Left renal cortex interstitium (tissue), 4 donors: ENCODE results near the gene FXYD2. TPM values are rescaled to one million over a fixed set of nuclear protein-coding genes. Genes with fewer than 3 reads are reported as not detected.
"Not testable (repeated sequence)": the region's sequence is repeated elsewhere in the genome, so short reads cannot be mapped to it uniquely, and the experiment has no call there.

Experiments used
- DNase-seq, 4 donors: peaks; one replicate each; pipeline ENCODE4 v3.0.0-alpha.2; 2013; ENCODE audit warnings: low read depth in 4 of 4, low spot score in 2 of 4, missing footprints in 1 of 4
- polyA plus RNA-seq, 4 donors: library from polyadenylated mRNA; unstranded; fragments of 120-200 nt; gene quantifications; one replicate each; pipeline ENCODE4 v1.2.1, GENCODE V29; 2013; ENCODE audit not compliant: insufficient read length in 4 of 4

Gene FXYD2
- polyA plus RNA-seq, result 100 to 1,000 TPM; 486 to 549 (median 495) TPM

GRCh38 chr11:117824571-117825537 is at the start of gene FXYD2:
FXYD2 (minus strand) TSS chr11:117824744; CDS start chr11:117824678, 66 bp downstream.
- no peak for DNase-seq

DNA sequence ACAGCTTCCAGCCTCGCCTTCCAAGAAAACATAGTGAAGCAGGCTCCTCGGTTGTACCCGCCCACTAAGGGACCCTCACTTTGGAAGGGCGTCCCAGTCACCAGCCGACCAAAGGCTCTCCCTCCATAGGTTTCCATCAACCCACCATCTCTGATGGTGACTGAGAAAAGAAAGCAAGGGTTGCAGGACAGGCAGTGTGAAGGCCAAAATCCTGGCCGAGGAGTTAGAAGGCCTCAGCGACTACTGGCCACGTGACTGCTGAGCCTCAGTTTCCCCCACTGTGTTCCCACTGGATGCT is 49.2 kb upstream of the FXYD2 start:
- DNase-seq, result no peak

DNA sequence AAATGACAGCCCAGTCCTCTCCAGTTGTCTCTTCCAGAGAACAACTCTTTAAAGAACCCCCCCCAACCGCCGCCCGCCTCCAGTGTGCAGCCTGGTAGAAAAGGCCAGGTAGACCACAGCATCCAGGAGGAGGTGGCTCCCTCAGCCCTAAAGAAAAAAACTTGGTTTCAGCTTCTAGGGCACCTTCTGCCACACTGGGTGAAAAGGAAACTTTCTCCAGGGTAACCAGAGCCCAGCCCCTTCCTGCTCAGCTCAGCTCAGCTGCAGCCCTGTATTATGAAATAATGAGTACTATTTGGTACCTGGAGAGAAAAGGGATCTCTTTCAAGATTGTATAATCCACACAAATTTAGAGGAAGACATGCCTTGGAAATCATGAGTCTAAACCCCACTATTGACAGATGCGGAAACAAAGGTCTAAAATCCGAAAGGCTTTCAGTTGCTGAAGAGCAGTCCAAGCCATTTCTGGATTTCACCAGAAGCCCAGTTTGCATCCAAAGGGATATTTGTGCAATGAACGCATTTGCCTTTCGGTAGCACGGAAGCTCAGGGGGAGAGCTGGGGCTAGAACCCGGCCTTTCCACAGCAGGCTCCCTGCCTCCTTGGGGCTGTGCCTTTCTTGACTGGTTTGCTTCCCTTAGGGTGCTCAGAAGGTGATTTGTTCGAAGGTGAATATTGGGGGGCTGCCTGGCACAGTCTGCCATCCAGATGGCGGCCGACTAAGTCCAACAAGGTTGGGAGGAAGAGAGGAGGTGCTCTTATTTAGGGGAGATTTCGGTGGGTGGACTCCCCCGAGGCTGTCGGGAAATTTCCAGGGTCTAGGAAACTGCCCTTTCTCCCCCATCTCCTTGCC is 48.7 kb upstream of the FXYD2 start:
- DNase-seq, result no peak

DNA sequence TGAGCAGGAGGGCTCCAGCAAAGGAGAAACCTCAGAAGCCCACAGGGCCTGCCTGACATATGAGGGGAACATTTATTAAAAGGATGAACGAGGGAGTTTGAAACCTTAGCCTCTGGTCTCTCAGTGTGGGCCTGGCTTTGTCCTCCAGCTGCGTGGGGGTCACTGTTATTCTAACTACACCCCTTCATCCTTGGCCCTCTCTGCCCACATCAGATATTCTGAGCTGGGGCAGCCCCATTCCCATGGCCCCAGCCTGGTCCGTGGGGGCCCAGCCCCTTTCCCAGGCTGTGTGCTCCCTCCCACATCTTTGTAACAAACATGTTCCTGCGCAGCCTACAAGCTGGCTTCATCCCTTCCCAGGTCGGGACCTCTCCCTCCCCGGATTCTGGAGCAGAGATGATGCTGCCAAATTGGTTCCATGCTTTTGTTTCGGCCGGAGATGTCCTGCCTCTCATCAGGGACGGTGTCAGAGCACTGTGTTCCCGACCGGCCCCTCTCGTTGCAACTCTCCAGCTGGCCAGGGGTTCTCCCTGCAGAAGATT is 47.9 kb upstream of the FXYD2 start:
- DNase-seq, result no peak

- no peak for DNase-seq
Observed at GRCh38 chr11:117871784-117872183, 47.2 kb upstream of the FXYD2 start.

GRCh38 chr11:117871160-117871559 is 46.6 kb upstream of the FXYD2 start:
- DNase-seq, result no peak

DNA sequence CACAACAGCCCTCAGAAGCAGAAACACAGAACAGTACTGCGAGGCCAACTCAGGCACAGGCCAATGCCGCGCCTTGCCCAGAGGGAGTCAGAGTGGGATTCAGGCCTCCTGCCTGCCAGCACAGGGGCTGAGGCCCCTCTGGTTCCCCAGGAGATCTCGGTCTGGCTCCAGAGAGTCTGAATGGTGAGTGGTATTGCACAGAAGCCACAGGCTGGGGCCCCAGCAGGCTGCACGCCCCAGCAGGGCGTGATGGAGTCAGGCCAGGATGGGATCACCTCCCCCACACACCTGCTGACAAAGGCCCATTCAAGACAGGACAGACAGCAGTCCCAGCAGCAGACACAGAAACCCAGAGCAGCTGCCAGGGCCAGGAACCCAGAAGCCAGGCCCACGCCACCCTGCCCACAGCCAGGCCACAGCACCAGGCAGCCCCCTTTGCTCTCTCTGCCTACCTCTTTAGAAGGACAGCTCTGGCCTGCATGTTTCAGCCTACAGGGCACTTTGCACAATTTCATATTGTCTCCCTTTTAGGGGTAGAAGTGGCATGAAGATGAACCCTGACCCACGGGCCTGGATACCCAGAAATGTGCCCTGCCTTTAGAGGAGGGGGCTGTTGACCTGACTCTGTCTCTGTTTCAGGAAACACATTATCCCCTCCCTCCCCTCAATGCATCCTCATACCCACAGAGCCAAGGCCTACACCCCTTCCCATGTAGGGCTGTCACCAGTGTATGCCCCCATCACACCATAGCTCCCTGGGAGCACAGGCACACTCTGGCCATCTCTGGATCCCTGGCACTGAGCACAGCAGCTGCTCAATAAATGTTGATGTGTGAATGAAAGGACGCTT is 45.8 kb upstream of the FXYD2 start:
- no peak for DNase-seq

DNA sequence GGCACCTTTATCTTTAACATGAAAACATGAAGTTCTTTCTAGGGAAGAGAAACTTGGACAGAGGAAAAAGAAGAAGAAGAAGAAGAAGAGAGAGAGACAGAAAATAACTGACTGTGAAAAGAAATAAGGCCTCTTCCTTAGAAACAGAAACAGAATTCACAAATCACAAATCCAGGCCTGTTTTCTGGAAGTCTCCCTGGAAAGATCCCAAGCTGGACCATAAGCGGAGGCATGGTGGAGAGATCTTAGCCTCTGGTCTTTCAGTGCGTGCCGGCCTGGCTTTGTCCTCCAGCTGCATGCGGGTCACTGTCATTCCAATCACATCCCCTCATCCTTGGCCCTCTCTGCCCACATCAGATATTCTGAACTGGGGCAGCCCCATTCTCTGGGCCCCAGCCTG is 45.1 kb upstream of the FXYD2 start:
- no peak for DNase-seq

- no peak for DNase-seq
Observed at GRCh38 chr11:117868815-117869561, 44.4 kb upstream of the FXYD2 start.

DNA sequence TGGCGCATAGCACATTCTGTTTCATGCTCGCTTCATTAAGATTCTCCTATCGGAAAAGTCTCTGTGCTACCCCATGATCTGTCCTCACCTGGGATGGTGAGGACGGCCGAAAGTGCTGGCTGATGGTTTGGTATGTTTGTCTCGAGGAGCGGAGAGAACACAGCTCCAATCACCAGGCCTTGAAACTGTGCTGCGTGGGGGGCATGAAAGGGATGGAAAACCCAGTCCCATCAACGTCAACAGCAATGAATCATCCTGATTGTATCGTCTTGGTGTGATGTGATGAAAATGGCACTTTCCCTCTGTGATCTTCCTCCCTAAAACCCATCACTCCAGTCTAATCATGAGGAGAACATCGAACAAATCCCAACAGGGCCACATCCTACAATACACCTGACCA is 43.5 kb upstream of the FXYD2 start:
- no peak for DNase-seq

DNA sequence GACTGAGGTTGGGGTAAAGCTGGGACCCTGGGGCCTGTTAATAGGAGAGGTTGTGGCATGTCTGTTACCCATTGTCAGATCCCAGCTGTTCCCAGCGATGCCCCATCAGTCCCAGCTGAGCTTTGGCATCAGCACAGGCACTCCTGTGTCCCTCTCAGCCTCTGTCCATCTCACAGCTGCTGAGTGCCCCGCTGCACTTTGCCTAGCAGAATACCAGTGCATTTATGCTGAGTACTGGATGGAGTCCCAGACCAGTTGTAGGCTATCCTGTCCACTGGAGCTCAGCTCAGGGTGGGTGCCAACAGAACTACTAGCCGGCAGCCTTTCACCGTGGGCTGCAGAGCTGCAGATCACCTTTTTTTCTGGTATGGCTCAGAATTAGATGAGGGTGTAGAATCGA is 42.0 kb upstream of the FXYD2 start:
- no peak for DNase-seq

DNA sequence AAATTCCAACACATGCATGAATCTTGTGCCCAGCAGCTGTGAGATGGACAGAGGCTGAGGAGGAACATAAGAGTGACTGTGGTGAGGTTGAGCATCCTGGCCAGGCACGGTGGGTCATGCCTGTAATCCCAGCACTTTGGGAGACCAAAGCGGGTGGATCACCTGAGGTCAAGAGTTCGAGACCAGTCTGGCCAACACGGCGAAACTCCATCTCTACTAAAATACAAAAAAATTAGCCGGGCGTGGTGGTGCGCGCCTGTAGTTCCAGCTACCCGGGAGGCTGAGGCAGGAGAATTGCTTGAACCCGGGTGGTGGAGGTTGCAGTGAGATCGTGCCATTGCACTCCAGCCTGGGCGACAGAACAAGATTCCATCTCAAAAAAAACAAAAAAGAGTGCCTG is 41.0 kb upstream of the FXYD2 start:
- not testable (repeated sequence) for DNase-seq

DNA sequence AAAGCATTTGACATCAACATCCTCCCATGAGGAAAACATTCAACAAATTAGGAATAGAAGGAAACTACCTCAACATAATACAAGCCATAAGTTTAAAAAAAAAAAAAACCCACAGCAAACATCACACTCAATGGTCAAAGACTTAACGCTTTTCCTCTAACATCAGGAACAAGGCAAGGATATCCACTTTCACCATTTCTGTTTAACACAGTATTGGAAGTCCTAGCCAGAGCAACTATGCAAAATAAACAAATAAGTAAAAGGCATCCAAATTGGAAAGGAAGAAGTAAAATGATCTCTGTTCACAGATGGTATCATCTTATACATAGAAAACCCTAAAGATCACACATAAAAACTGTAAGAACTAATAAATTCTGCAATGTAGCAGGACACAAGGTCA is 38.8 kb upstream of the FXYD2 start:
- no peak for DNase-seq

DNA sequence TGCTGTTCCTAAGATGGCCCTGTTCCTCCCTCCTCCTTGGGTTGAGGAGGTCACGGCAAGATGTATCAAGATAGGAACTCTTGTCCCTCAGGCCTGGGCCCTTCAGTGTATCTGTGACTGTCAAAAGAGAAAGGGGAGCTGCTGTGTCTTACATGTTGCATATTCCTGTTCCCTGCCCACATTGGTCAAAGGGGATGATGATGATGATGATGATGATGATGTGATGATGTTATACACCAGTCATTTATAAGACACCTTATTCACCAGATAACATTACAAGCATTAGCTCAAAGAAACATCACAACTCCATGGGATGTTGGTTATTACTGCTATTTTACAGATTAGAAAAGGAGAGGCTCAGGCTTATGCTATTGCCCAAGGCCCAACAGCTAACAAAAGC is 38.2 kb upstream of the FXYD2 start:
- DNase-seq, result no peak

DNA sequence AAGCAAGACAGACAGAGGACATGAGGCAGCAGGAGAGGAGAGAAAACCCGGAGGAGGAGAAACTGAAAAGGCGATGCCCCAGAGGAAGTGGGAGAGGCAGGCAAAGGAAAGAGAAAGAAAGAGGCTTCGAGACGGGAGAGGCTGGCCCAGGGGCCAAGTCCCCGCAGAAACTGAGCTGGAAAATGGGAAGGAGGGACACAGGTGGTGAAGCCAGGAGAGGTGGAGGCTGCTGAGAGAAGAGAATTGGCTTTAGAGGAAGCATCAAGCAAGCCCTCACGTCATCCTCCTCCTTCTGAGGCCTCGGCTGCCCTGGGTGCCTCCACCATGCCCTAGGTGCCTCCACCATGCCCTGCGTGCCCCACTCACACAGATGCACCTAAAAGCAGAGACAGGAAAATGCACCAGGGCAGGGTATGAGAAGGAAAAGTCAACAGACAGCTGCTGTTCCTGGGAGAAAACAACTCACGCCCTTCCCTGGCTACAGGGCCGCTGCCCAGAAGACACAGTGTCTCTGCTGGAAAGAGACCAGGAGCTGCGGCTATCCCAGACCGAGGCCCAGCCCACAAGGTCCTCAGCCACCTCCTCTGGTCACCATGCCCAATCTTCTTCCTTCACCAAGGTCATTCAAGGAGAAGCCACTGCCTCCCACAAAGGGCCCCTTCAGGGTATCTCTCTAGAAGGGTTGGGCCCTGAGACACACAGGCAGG is 37.6 kb upstream of the FXYD2 start:
- DNase-seq, result no peak

DNA sequence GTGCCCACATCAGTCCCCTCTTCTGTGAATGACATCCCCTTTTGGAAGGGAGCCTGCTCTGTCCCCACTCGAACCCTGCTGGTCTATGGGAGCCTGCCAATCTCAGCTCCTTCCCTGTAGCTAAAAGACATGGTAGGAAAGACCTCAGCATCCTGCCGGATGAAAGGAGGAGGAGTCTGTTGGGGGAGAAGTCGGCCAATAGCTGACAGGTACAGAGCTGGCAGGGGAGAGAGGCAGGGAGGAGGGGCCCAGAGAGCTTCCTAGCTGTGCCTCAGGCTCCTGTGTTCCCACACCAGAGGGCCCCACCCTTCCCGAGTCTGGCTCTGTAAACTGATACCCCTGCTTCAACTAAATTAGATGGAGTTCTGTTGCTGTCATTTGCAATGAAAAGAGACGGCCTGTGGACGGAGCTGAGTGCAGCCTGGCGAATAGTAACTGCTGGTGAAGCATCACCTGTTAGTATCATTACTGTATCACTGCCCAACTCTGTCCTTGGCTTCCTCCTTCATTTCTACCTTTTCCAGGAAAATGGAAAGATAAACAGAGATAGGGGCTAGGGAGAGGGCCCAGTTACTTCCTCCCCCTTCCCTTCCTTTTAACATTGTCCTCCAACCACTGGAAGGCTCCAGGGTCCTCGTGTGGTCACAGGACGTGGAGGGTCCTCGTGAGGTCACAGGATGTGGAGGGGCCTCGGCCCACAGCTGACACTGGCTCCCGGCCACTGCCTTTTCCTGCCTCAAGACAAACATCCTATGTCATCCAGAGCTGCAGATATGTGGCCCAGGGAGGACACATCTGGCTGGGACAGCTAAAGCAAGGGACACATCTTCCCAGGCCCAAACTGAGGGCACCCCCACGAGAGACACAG is 36.8 kb upstream of the FXYD2 start:
- no peak for DNase-seq

- no peak for DNase-seq
Observed at GRCh38 chr11:117860139-117860538, 35.6 kb upstream of the FXYD2 start.

- no peak for DNase-seq
Observed at GRCh38 chr11:117859488-117860112, 35.1 kb upstream of the FXYD2 start.
